HAP-1 (cell line): ENCODE data around the gene PKN2.
"Not testable (repeated sequence)": the region's sequence is repeated elsewhere in the genome, so short reads cannot be mapped to it uniquely, and the experiment has no call there.

ENCODE experiments used
- DNase-seq, 2 experiments: peaks; one replicate each; pipeline ENCODE4 v3.0.0-alpha.2; 2016 to 2020; ENCODE audit warnings: low spot score in 2 of 2
- H3K27me3 ChIP-seq: fragments of 250-450 bp; sonication (Bioruptor Pico); 2 replicates; pipeline ENCODE4 v1.5.1; 2020; ENCODE audit warnings: low read depth, mild to moderate bottlenecking, moderate library complexity
- H3K36me3 ChIP-seq: fragments of 250-450 bp; sonication (Bioruptor Pico); replicated peaks from 2 replicates; pipeline ENCODE4 v1.5.1; 2020; ENCODE audit warnings: mild to moderate bottlenecking
- H3K4me1 ChIP-seq: fragments of 250-450 bp; sonication (Bioruptor Pico); 2 replicates; pipeline ENCODE4 v1.5.1; 2020; ENCODE audit warnings: mild to moderate bottlenecking
- H3K4me3 ChIP-seq: fragments of 250-450 bp; sonication (Bioruptor Pico); 2 replicates; pipeline ENCODE4 v1.5.1; 2020; ENCODE audit warnings: mild to moderate bottlenecking, moderate library complexity
- H3K9me3 ChIP-seq: fragments of 250-450 bp; sonication (Bioruptor Pico); 2 replicates; pipeline ENCODE4 v1.5.1; 2020; ENCODE audit warnings: mild to moderate bottlenecking, moderate library complexity
- in situ Hi-C: fragments of 300-500 bp; cut with MboI; formaldehyde crosslinking; loops from 3 replicates; pipeline ENCODE4 v1.14.3; 2020; ENCODE audit warnings: low sequenced_read_pairs, inconsistent platforms, mixed read lengths

PKN2 gene

DNA sequence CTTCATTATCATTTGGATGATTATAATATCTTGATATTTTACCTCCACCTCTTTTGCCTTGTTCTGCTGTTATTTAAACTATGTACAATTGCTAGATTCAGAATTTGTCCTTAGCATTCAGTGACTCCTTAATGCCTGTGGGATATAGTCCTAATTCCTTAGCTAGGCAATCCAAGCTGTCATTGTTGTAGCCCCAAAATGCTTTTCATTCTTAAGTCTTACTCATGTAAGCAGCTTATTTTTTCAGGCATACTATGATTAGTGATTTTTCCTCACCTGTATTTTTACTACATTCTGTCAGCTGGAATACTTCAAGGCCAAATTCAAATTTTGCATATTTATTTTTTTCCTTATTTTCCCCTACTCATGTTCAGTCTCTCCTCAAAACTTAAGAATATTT lies 13.4 kb downstream of the PKN2 start:
- in situ Hi-C loops, result no loop called here
- Histone ChIP-seq H3K36me3 (no peaks in the 10 kb centered on the region), H3K4me3 (no peak overlapping the region), H3K9me3 (no peaks in the 10 kb centered on the region), H3K4me1 (peaks cover 41% of the 10 kb centered on the region), H3K27me3 (no peaks in the 10 kb centered on the region)
- DNase-seq, result no peak

- Histone ChIP-seq H3K9me3 (no peaks in the 10 kb centered on the region), H3K4me3 (no peak overlapping the region), H3K36me3 (no peaks in the 10 kb centered on the region), H3K27me3 (no peaks in the 10 kb centered on the region), H3K4me1 (peaks cover 40% of the 10 kb centered on the region)
- peak in 1 of 2 experiments; percentile 39 for DNase-seq
- in situ Hi-C loops, result no loop called here
These were observed 14.1 kb downstream of the PKN2 start for GRCh38 chr1:88698140-88698539.

GRCh38 chr1:88698764-88699163 lies 14.7 kb downstream of the PKN2 start:
- Histone ChIP-seq H3K4me1 (peaks cover 40% of the 10 kb centered on the region), H3K36me3 (no peaks in the 10 kb centered on the region), H3K9me3 (no peaks in the 10 kb centered on the region), H3K4me3 (no peak overlapping the region), H3K27me3 (no peaks in the 10 kb centered on the region)
- in situ Hi-C loops, result no loop called here
- DNase-seq, result no peak

- Histone ChIP-seq H3K4me1 (peaks cover 40% of the 10 kb centered on the region), H3K27me3 (no peaks in the 10 kb centered on the region), H3K4me3 (no peak overlapping the region), H3K36me3 (no peaks in the 10 kb centered on the region), H3K9me3 (no peaks in the 10 kb centered on the region)
- in situ Hi-C loops, result no loop called here
- no peak for DNase-seq
These were observed 16.4 kb downstream of the PKN2 start for GRCh38 chr1:88700425-88701013.

GRCh38 chr1:88701275-88701674 lies 17.2 kb downstream of the PKN2 start:
- Histone ChIP-seq H3K36me3 (no peaks in the 10 kb centered on the region), H3K4me3 (no peak overlapping the region), H3K4me1 (peaks cover 36% of the 10 kb centered on the region), H3K27me3 (no peaks in the 10 kb centered on the region), H3K9me3 (no peaks in the 10 kb centered on the region)
- no peak for DNase-seq
- in situ Hi-C loops, result no loop called here

DNA sequence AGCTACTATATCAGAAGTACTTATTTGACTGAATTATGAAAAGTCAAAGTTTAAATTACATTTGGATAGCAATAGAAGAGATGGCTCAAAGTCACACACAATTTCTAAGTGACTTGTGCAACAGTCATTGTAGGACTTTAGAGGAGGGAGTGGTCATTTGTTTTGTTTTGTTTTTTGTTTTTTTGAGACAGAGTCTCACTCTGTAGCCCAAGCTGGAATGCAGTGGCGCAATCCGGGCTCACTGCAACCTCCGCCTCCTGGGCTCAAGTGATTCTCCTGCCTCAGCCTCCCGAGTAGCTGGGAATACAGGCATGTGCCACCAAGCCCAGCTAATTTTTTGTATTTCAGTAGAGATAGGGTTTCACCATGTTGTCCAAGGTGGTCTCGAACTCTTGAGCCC lies 17.7 kb downstream of the PKN2 start:
- H3K27me3 ChIP-seq, H3K36me3 ChIP-seq, H3K9me3 ChIP-seq, in situ Hi-C loops, H3K4me3 ChIP-seq: not testable (repeated sequence)
- peak in 1 of 2 experiments; percentile 22 for DNase-seq
- peaks cover 34% of the 10 kb centered on the region for H3K4me1 ChIP-seq

GRCh38 chr1:88708011-88708410 lies 23.9 kb downstream of the PKN2 start:
- no peaks in the 10 kb centered on the region for H3K36me3 ChIP-seq
- no peaks in the 10 kb centered on the region for H3K9me3 ChIP-seq
- H3K27me3 ChIP-seq, result no peaks in the 10 kb centered on the region
- DNase-seq, result no peak
- H3K4me1 ChIP-seq, result peaks cover 15% of the 10 kb centered on the region
- no peak overlapping the region for H3K4me3 ChIP-seq
- in situ Hi-C loops, result no loop called here

GRCh38 chr1:88712907-88713306 lies 28.8 kb downstream of the PKN2 start:
- H3K27me3 ChIP-seq, in situ Hi-C loops, DNase-seq, H3K4me3 ChIP-seq, H3K36me3 ChIP-seq, H3K9me3 ChIP-seq: not testable (repeated sequence)
- peaks cover 14% of the 10 kb centered on the region for H3K4me1 ChIP-seq

DNA sequence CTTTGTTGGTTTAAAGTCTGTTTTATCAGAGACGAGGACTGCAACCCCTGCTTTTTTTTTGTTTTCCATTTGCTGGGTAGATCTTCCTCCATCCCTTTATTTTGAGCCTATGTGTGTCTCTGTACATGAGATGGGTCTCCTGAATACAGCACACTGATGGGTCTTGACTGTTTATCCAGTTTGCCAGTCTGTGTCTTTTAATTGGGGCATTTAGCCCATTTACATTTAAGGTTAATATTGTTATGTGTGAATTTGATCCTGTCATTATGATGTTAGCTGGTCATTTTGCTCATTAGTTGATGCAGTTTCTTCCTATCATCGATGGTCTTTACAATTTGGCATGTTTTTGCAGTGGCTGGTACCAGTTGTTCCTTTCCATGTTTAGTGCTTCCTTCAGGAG lies 32.5 kb downstream of the PKN2 start:
- H3K9me3 ChIP-seq, H3K4me1 ChIP-seq, H3K36me3 ChIP-seq, DNase-seq, in situ Hi-C loops, H3K27me3 ChIP-seq, H3K4me3 ChIP-seq: not testable (repeated sequence)

- H3K4me3 ChIP-seq, result no peak overlapping the region
- no peaks in the 10 kb centered on the region for H3K27me3 ChIP-seq
- no peaks in the 10 kb centered on the region for H3K36me3 ChIP-seq
- DNase-seq, result no peak
- H3K4me1 ChIP-seq, result no peaks in the 10 kb centered on the region
- no peaks in the 10 kb centered on the region for H3K9me3 ChIP-seq
- in situ Hi-C loops, result no loop called here
These were observed 38.4 kb downstream of the PKN2 start for GRCh38 chr1:88722492-88722891.

GRCh38 chr1:88726697-88727096 lies 42.6 kb downstream of the PKN2 start:
- no peaks in the 10 kb centered on the region for H3K27me3 ChIP-seq
- in situ Hi-C loops, result no loop called here
- H3K4me3 ChIP-seq, result no peak overlapping the region
- no peak for DNase-seq
- H3K36me3 ChIP-seq, result no peaks in the 10 kb centered on the region
- no peaks in the 10 kb centered on the region for H3K4me1 ChIP-seq
- no peaks in the 10 kb centered on the region for H3K9me3 ChIP-seq

- no peaks in the 10 kb centered on the region for H3K36me3 ChIP-seq
- DNase-seq, result no peak
- H3K4me1 ChIP-seq, result no peaks in the 10 kb centered on the region
- no peaks in the 10 kb centered on the region for H3K27me3 ChIP-seq
- no peaks in the 10 kb centered on the region for H3K9me3 ChIP-seq
- no peak overlapping the region for H3K4me3 ChIP-seq
- in situ Hi-C loops, result no loop called here
These were observed 43.1 kb downstream of the PKN2 start for GRCh38 chr1:88727205-88727604.

DNA sequence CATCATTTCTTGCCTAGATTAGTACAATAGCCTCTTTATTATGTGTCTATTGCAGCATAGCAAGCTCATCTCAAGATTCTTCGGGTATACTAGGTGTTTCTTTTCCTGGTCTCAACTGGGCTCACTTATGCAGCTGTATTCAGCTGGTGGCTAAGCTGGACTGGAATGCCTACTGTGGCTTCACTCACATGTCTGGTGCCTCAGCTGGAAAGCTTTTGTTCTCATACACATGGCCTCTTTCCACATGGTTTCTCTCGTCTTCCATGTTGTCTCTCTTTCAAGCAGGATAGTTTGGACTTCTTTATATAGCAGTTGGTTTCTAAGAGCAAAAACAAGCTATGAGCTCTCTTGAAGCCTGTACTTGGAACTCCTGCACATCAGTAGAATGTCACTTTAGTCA lies 45.2 kb downstream of the PKN2 start:
- in situ Hi-C loops, result no loop called here

GRCh38 chr1:88730132-88730675 lies 46.1 kb downstream of the PKN2 start:
- no peaks in the 10 kb centered on the region for H3K9me3 ChIP-seq
- H3K36me3 ChIP-seq, result no peaks in the 10 kb centered on the region
- no peak overlapping the region for H3K4me3 ChIP-seq
- H3K4me1 ChIP-seq, result no peaks in the 10 kb centered on the region
- no peak for DNase-seq
- H3K27me3 ChIP-seq, result no peaks in the 10 kb centered on the region
- in situ Hi-C loops, result no loop called here

More for the DNA sequence above, 45.2 kb downstream of the PKN2 start:
- Histone ChIP-seq H3K36me3 (no peaks in the 10 kb centered on the region), H3K4me3 (no peak overlapping the region), H3K9me3 (no peaks in the 10 kb centered on the region), H3K27me3 (no peaks in the 10 kb centered on the region), H3K4me1 (no peaks in the 10 kb centered on the region)
- DNase-seq, result no peak

DNA sequence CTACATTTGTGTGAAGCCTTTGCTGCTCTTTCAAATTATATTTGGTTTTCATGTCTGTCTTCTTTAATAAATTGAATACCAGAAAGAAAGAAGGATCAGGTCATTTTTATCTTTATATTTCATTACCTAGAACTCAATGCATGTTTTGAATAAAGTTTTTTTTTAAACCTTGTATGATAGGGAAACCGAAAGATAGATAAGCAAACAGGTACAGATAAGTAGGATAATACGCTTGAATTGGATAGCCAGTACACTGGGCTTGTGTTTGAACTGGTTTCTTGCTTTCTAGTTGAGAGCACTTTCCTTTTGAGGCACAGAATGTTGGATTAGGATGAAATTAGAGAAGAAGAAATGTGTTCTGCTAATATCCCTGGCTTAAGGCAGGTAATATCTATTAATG lies 46.9 kb downstream of the PKN2 start:
- Histone ChIP-seq H3K4me1 (no peaks in the 10 kb centered on the region), H3K9me3 (no peaks in the 10 kb centered on the region), H3K27me3 (no peaks in the 10 kb centered on the region), H3K36me3 (no peaks in the 10 kb centered on the region), H3K4me3 (no peak overlapping the region)
- in situ Hi-C loops, result no loop called here
- no peak for DNase-seq
